GM19438 (cell line): ENCODE results near the gene OGFOD1.

ENCODE experiments used
- ATAC-seq: cut with Tn5 transposase; IDR thresholded peaks from one replicate; pipeline ENCODE4 v1.9.1; 2021; ENCODE audit warnings: low read depth; ENCODE audit not compliant: unreplicated experiment

OGFOD1 gene

DNA sequence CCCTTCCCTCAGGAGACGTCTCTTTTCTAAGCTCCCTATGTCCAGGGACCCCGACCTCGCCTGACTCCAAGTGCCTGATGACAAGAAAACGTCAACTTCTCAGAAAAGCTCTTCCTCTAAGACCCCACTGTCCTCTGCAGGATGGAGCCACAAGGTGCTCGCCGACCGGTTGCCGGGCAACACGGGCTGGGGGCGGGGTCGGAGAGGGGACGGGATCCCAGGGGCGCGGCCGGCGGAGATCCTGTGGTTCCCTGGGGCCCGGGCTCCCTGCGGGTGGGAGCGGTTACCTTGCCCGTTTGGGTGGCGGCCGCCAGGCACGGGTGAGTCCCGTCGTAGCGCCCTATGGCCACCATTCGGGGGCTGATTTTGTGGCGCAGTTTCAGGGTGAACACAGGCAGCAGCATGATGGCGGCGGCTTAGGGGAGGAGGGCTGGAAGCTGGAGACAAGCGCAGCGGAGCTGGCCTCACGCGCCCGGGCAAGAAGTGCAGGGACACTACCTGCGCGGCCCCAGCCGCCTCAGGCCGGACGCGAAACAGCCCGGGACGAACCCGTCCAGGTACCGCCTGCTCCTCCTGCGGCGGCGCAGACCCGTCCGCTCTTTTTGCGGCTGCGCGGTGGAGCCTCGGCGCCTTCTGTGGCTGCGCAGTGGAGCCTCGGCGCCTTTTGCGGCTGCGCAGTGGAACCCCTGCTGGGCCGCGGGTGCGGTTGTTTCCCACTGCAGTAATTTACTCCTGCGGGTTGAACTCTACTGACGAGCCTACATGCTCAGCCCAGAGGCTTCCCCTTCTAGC is 68.3 kb downstream of the OGFOD1 start, which contains the start of gene BBS2:
BBS2 (minus strand) TSS at position 566 of the 792 bp plus-strand sequence; CDS start at position 404, 162 bp downstream.
- ATAC-seq, result peak; percentile 84

DNA sequence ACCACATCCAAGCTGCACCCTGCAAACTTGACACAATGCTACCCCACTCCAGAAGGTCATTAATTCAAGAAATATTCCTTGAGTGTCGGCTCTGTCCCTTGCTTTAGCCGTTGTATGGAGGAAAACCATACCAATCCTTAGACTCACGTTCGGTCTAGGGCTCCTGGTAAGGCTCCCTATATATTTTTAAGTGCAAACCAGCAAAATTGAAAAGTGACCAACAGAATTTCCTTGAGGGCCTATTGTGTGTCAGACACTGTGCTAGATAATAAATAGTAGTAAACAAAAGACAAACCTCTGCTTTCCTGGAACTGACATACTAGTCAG is 68.9 kb downstream of the OGFOD1 start:
- ATAC-seq, result no peak

DNA sequence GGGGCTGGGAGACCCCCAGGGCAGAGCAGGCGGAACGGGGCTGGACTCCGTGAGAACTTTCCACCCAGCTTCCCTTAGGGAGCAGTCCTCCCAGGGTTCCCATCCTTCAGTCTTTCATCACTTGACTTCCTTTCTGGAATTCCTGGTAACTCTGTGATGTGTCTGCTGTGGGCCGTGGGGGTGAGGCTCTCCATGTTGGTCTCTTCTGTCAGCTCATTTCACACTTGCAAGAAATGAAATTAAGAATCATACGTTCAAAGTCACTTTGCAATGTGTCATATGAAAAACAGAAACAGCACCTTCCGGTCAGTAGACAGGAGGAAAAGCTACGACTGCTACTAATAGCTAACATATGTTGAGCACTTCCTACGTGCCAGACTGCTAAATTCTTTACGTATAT is 73.9 kb downstream of the OGFOD1 start:
- no peak for ATAC-seq
